Coronary artery (tissue), 2 donors: ENCODE measurements around the gene LSM7.

ENCODE experiments used
- DNase-seq: peaks from one replicate; pipeline ENCODE4 v3.0.0-alpha.2; 2017; ENCODE audit warnings: low spot score
- H3K27ac ChIP-seq, 2 donors: fragments of 200-600 bp; sonication (generic); one replicate each; pipeline ENCODE4 v1.5.1; 2016 to 2019
- H3K4me3 ChIP-seq: fragments of 200-600 bp; sonication (generic); 2 replicates; pipeline ENCODE4 v1.5.1; 2016; ENCODE audit warnings: mild to moderate bottlenecking, moderate library complexity
- CTCF ChIP-seq: fragments of 200-600 bp; sonication (generic); IDR thresholded peaks from one replicate; pipeline ENCODE4 v1.5.1; 2019; ENCODE audit warnings: antibody characterized with exemption

Gene LSM7

GRCh38 chr19:2320049-2320448 lies 8.3 kb downstream of the LSM7 start:
- no peak for TF ChIP-seq CTCF
- no peak for DNase-seq
- Histone ChIP-seq H3K4me3 (no peak overlapping the region), H3K27ac (no peak overlapping the region)

- Histone ChIP-seq H3K4me3 (no peak overlapping the region), H3K27ac (no peak overlapping the region)
- no peak for DNase-seq
- no peak for TF ChIP-seq CTCF
Observed at GRCh38 chr19:2319551-2319950, 8.8 kb downstream of the LSM7 start.

GRCh38 chr19:2318923-2319322 lies 9.5 kb downstream of the LSM7 start:
- Histone ChIP-seq H3K4me3 (no peak overlapping the region), H3K27ac (no peak overlapping the region)
- DNase-seq, result no peak
- no peak for TF ChIP-seq CTCF

GRCh38 chr19:2317756-2318155 lies 10.6 kb downstream of the LSM7 start:
- no peak for TF ChIP-seq CTCF
- no peak for DNase-seq
- no peak overlapping the region for H3K4me3 ChIP-seq
- no peak overlapping the region for H3K27ac ChIP-seq

GRCh38 chr19:2317300-2317699 lies 11.1 kb downstream of the LSM7 start:
- no peak for TF ChIP-seq CTCF
- Histone ChIP-seq H3K27ac (no peak overlapping the region), H3K4me3 (no peak overlapping the region)
- DNase-seq, result no peak

- peak; percentile 21 for TF ChIP-seq CTCF
- DNase-seq, result no peak
- no peak overlapping the region for H3K4me3 ChIP-seq
- H3K27ac ChIP-seq, result peak overlapping the region in 1 of 2 donors; percentile 37
Observed at GRCh38 chr19:2315818-2316353, 12.5 kb downstream of the LSM7 start.

GRCh38 chr19:2315121-2315817 lies 13.1 kb downstream of the LSM7 start:
- TF ChIP-seq CTCF, result no peak
- no peak for DNase-seq
- peak overlapping the region in 1 of 2 donors; percentile 37 for H3K27ac ChIP-seq
- no peak overlapping the region for H3K4me3 ChIP-seq
